Gastrocnemius medialis (tissue), 4 donors: ENCODE data around the gene SHISA4. TPM values are rescaled to one million over a fixed set of nuclear protein-coding genes. Genes with fewer than 3 reads are reported as not detected.
A peak's percentile ranks its signal among the peaks of the same experiment; 100 is the strongest.

Experiments used
- ATAC-seq, 2 donors: fragments of 150-250 bp; one replicate each; pipeline ENCODE4 v1.9.1; 2016
- DNase-seq, 2 donors: peaks; one replicate each; pipeline ENCODE4 v3.0.0-alpha.2; 2019
- H3K27ac ChIP-seq, 4 donors: fragments of 200-600 bp; sonication (generic); 1 replicate in 1 of 4; 2 replicates in 3 of 4; pipeline ENCODE4 v1.5.1; 2016 to 2018; ENCODE audit warnings: mild to moderate bottlenecking in 2 of 4, moderate library complexity in 1 of 4
- H3K27me3 ChIP-seq, 3 donors: fragments of 200-600 bp; sonication (generic) in 2 of 3; 1 replicate in 1 of 3; 2 replicates in 2 of 3; pipeline versions ENCODE4 v1.5.1 to v1.6.0; 2016 to 2019; ENCODE audit warnings: mild to moderate bottlenecking in 1 of 3, moderate library complexity in 1 of 3
- H3K36me3 ChIP-seq, 2 donors: fragments of 200-600 bp; sonication (generic) in 1 of 2; one replicate each; pipeline ENCODE4 v1.5.1; 2017 to 2018
- H3K4me1 ChIP-seq, 2 donors: fragments of 200-600 bp; sonication (generic) in 1 of 2; one replicate each; pipeline ENCODE4 v1.5.1; 2016 to 2017; ENCODE audit warnings: mild to moderate bottlenecking in 2 of 2
- H3K4me3 ChIP-seq, 4 donors: fragments of 200-600 bp; sonication (generic) in 3 of 4; 1 replicate in 1 of 4; 2 replicates in 3 of 4; pipeline ENCODE4 v1.5.1; 2016 to 2019; ENCODE audit warnings: mild to moderate bottlenecking in 2 of 4
- H3K9me3 ChIP-seq, 3 donors: fragments of 200-600 bp; sonication (generic) in 2 of 3; 1 replicate in 1 of 3; 2 replicates in 2 of 3; pipeline ENCODE4 v1.5.1; 2016 to 2019
- CTCF ChIP-seq, 5 experiments: fragments of 450-650 bp in 3 of 5; fragments of 200-600 bp in 2 of 5; sonication (generic) in 2 of 5; IDR thresholded peaks in 4 of 5; conservative IDR thresholded peaks in 1 of 5; 1 replicate in 4 of 5; 2 replicates in 1 of 5; pipeline ENCODE4 v1.5.1; 2016 to 2019; ENCODE audit warnings: antibody characterized with exemption in 5 of 5, mild to moderate bottlenecking in 3 of 5, moderate library complexity in 3 of 5
- POLR2A ChIP-seq, 2 donors: fragments of 450-650 bp; IDR thresholded peaks; one replicate each; pipeline ENCODE4 v1.6.1; 2017; ENCODE audit warnings: antibody characterized with exemption in 2 of 2, mild to moderate bottlenecking in 2 of 2, moderate library complexity in 2 of 2
- in situ Hi-C, 4 donors: fragments of 200-750 bp; cut with MboI; loops; one replicate each; pipeline versions ENCODE4 v1.15.0 to v1.8.0; 2017; ENCODE audit warnings: low sequenced_read_pairs in 4 of 4
- intact Hi-C: fragments of 100-400 bp; cut with DNase I; formaldehyde crosslinking; loops from one replicate; pipeline ENCODE4 v1.15.1; 2023; ENCODE audit warnings: low total_unique reads
- total RNA-seq, 4 donors: library from RNA; depleted of rRNA; stranded (reverse); fragments of >200 nt; gene quantifications; one replicate each; pipeline versions ENCODE4 v1.1.0 to v1.2.3, GENCODE V29; 2016

The SHISA4 gene
- total RNA-seq, 4 donors from 2014 or later = 76.6 to 384 (median 229) TPM

- peak in 1 of 2 donors; percentile 9 for ATAC-seq
- Histone ChIP-seq H3K27ac (peak overlapping the region; percentile 90 to 98 (median 94)), H3K4me1 (peaks cover 58 to 71% of the 10 kb centered on the region in 2 donors), H3K36me3 (no peaks in the 10 kb centered on the region), H3K9me3 (no peaks in the 10 kb centered on the region), H3K4me3 (peak overlapping the region in 2 of 4 donors; percentile 73 to 89), H3K27me3 (no peaks in the 10 kb centered on the region)
- peak in 1 of 2 donors; percentile 55 for DNase-seq
- intact Hi-C loops = no loop called here
- in situ Hi-C loops = loop anchor here (5.0 to 25.0 kb wide), 2 partner anchors 81 to 246 kb away; partner anchors contain the start of gene ARL8A (in 3 of the 4)
- TF ChIP-seq CTCF (IDR thresholded peaks at IDR 0.05 in 4 of 5, conservative IDR thresholded peaks at IDR 0.05 in 1 of 5) = no peak
- TF ChIP-seq POLR2A (IDR thresholded peaks at IDR 0.05) = peak; percentile 24 to 38
These were observed 2.2 kb downstream of the SHISA4 start for GRCh38 chr1:201890806-201891450.

DNA sequence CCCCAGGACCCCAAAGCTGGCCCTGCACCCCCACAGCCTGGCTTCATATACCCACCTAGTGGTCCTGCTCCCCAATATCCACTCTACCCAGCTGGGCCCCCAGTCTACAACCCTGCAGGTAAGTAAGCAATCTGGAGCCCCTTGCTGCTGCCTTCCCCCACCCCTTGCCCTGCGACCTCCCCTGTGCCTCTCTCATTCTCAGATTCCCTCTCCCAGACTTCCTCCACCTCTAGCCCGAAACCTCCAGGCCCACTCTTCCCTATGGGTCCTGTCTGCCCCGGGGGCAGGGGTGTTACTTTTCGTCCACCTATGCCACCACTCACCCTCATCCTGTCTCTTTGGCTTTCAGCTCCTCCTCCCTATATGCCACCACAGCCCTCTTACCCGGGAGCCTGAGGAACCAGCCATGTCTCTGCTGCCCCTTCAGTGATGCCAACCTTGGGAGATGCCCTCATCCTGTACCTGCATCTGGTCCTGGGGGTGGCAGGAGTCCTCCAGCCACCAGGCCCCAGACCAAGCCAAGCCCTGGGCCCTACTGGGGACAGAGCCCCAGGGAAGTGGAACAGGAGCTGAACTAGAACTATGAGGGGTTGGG is 2.9 kb downstream of the SHISA4 start:
- ATAC-seq (no peak), DNase-seq (no peak)
- intact Hi-C loops = no loop called here
- H3K4me1 ChIP-seq = peaks cover 57 to 66% of the 10 kb centered on the region in 2 donors
- in situ Hi-C loops = loop anchor here (5.0 to 25.0 kb wide), 2 partner anchors 81 to 246 kb away; partner anchors contain the start of gene ARL8A (in 3 of the 4)
- H3K27ac ChIP-seq = peak overlapping the region; percentile 90 to 98 (median 94)
- no peaks in the 10 kb centered on the region for H3K27me3 ChIP-seq
- no peak overlapping the region for H3K4me3 ChIP-seq
- TF ChIP-seq CTCF (IDR thresholded peaks at IDR 0.05 in 4 of 5, conservative IDR thresholded peaks at IDR 0.05 in 1 of 5) (no peak), POLR2A (IDR thresholded peaks at IDR 0.05) (no peak)
- no peaks in the 10 kb centered on the region for H3K36me3 ChIP-seq
- no peaks in the 10 kb centered on the region for H3K9me3 ChIP-seq

DNA sequence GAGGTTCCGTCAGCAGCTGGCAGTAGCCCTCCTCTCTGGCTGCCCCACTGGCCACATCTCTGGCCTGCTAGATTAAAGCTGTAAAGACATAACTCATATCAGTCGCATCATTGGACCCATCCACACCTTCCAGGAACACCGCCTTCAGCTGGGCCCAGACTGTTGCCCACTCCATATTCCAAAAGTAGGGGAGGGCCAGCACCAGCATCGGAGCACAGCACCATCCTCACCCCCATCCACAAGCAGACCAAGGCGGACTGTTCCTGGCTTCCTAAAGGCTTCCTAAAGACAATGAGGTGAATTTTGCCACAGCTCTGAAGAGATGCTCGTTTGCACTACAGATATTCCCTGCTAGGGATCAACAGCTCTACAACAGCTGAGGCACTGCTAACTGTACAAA is 3.5 kb downstream of the SHISA4 start:
- Histone ChIP-seq H3K27me3 (no peaks in the 10 kb centered on the region), H3K4me1 (peaks cover 56 to 63% of the 10 kb centered on the region in 2 donors), H3K36me3 (no peaks in the 10 kb centered on the region), H3K9me3 (no peaks in the 10 kb centered on the region), H3K27ac (peak overlapping the region; percentile 90 to 98 (median 94)), H3K4me3 (no peak overlapping the region)
- DNase-seq (no peak), ATAC-seq (no peak)
- intact Hi-C loops (no loop called here), in situ Hi-C loops (loop anchor here (5.0 to 25.0 kb wide), 2 partner anchors 80 to 245 kb away; partner anchors contain the start of gene ARL8A (in 3 of the 4))
- TF ChIP-seq POLR2A (IDR thresholded peaks at IDR 0.05) = no peak
- TF ChIP-seq CTCF (IDR thresholded peaks at IDR 0.05 in 4 of 5, conservative IDR thresholded peaks at IDR 0.05 in 1 of 5) = no peak

GRCh38 chr1:201893431-201893830 is 4.7 kb downstream of the SHISA4 start:
- Histone ChIP-seq H3K4me3 (no peak overlapping the region), H3K27ac (peak overlapping the region; percentile 90 to 98 (median 94)), H3K27me3 (no peaks in the 10 kb centered on the region), H3K36me3 (no peaks in the 10 kb centered on the region), H3K9me3 (no peaks in the 10 kb centered on the region), H3K4me1 (peaks cover 45 to 50% of the 10 kb centered on the region in 2 donors)
- DNase-seq (no peak), ATAC-seq (no peak)
- intact Hi-C loops = no loop called here
- TF ChIP-seq POLR2A (IDR thresholded peaks at IDR 0.05) (no peak), CTCF (IDR thresholded peaks at IDR 0.05 in 4 of 5, conservative IDR thresholded peaks at IDR 0.05 in 1 of 5) (no peak)
- in situ Hi-C loops = loop anchor here (5.0 to 25.0 kb wide), 2 partner anchors 79 to 244 kb away; partner anchors contain the start of gene ARL8A (in 3 of the 4)
